Caco-2 (cell line): ENCODE measurements around the gene LINC00632. TPM values are rescaled to one million over a fixed set of nuclear protein-coding genes. Genes with fewer than 3 reads are reported as not detected.

Source experiments
- Bru-seq: library from RNA; stranded (reverse); fragments of 400-500 nt; gene quantifications from one replicate; lab custom pipeline; 2021; lab: Mats Ljungman, UMichigan
- BruChase-seq, 2 experiments: library from RNA; stranded (reverse); fragments of 400-500 nt; gene quantifications; one replicate each; lab custom pipeline; 2021; lab: Mats Ljungman, UMichigan
- BruUV-seq: library from RNA; stranded (reverse); fragments of 400-500 nt; replicated peaks from 2 replicates; lab custom pipeline; 2021; lab: Mats Ljungman, UMichigan
- CTCF ChIA-PET: fragments of 300-600 bp; sonication (Branson Sonifier 250); formaldehyde crosslinking; loops from one replicate; lab custom pipeline; 2022; ENCODE audit warnings: antibody characterized with exemption; lab: Charles Lee
- POLR2A ChIA-PET: fragments of 300-600 bp; sonication (Branson Sonifier 250); formaldehyde crosslinking; loops from one replicate; lab custom pipeline; 2022; ENCODE audit warnings: antibody characterized with exemption; lab: Charles Lee
- DNase-seq, 2 experiments: peaks; one replicate each; pipeline versions ENCODE4 v3.0.0 to v3.0.0-alpha.2; 2020 to 2022
- H3K27me3 ChIP-seq: replicated peaks from 2 replicates; pipeline ENCODE4 v1.6.0; 2011; ENCODE audit warnings: low read length; ENCODE audit not compliant: control insufficient read depth, insufficient read depth
- H3K36me3 ChIP-seq: 2 replicates; pipeline ENCODE4 v1.5.1; 2011; ENCODE audit warnings: low read length; ENCODE audit not compliant: control insufficient read depth, insufficient read depth
- H3K4me1 ChIP-seq: fragments of 250-450 bp; sonication (Bioruptor Pico); 2 replicates; pipeline ENCODE4 v1.5.1; 2020; ENCODE audit warnings: mild to moderate bottlenecking
- H3K4me3 ChIP-seq: 2 replicates; pipeline ENCODE4 v1.5.1; 2011; ENCODE audit warnings: low read depth, mild to moderate bottlenecking, control low read depth, low read length
- H3K9me3 ChIP-seq: fragments of 250-450 bp; sonication (Bioruptor Pico); 2 replicates; pipeline ENCODE4 v1.5.1; 2020; ENCODE audit warnings: mild to moderate bottlenecking, moderate library complexity
- H3K27ac Mint-ChIP-seq: one replicate; pipeline ENCODE4 v1.8.0; 2022; ENCODE audit warnings: mixed read lengths; ENCODE audit not compliant: unreplicated experiment
- H3K27me3 Mint-ChIP-seq: one replicate; pipeline ENCODE4 v1.8.0; 2022; ENCODE audit warnings: mixed read lengths; ENCODE audit not compliant: insufficient read depth, unreplicated experiment
- H3K36me3 Mint-ChIP-seq: one replicate; pipeline ENCODE4 v1.8.0; 2022; ENCODE audit warnings: mild to moderate bottlenecking, mixed read lengths; ENCODE audit not compliant: insufficient read depth, unreplicated experiment
- H3K4me1 Mint-ChIP-seq: one replicate; pipeline ENCODE4 v1.8.0; 2022; ENCODE audit warnings: low read depth, mixed read lengths; ENCODE audit not compliant: unreplicated experiment
- H3K4me3 Mint-ChIP-seq: one replicate; pipeline ENCODE4 v1.8.0; 2022; ENCODE audit warnings: mild to moderate bottlenecking, moderate library complexity, mixed read lengths; ENCODE audit not compliant: unreplicated experiment
- H3K9me3 Mint-ChIP-seq: one replicate; pipeline ENCODE4 v1.8.0; 2022; ENCODE audit warnings: mixed read lengths; ENCODE audit not compliant: unreplicated experiment
- intact Hi-C: fragments of 100-400 bp; cut with micrococcal nuclease; formaldehyde crosslinking; loops from one replicate; pipeline ENCODE4 v1.10.0; 2022; ENCODE audit not compliant: unreplicated experiment
- long read RNA-seq: library from polyadenylated mRNA; stranded (forward); transcript quantifications from one replicate; pipeline ENCODE4 v2.0.0, GENCODE V29; 2022
- total RNA-seq: library from RNA; stranded (reverse); gene quantifications from 2 replicates; pipeline ENCODE4 v1.2.3, GENCODE V29; 2022
- TF ChIP-seq, protein P1 (sequence below), 2 experiments: fragments of 200-600 bp in 1 of 2; IDR thresholded peaks; 1 replicate in 1 of 2; 2 replicates in 1 of 2; pipeline versions ENCODE4 v1.5.1 to v1.8.0; 2011 to 2022; ENCODE audit warnings: antibody characterized with exemption in 1 of 2, control low read depth in 1 of 2, inconsistent platforms in 1 of 2, low read depth in 1 of 2, low read length in 1 of 2, mild to moderate bottlenecking in 1 of 2, moderate library complexity in 1 of 2; ENCODE audit not compliant: insufficient read depth in 1 of 2, severe bottlenecking in 1 of 2, unreplicated experiment in 1 of 2

LINC00632 gene
- not detected in 2 replicates for total RNA-seq
- not detected for Bru-seq, nascent RNA
- percentile 1 among the genes with signal in this experiment for BruChase-seq, experiment 1, labeled RNA remaining after a 2-hour chase
- BruChase-seq, experiment 2, labeled RNA remaining after a 6-hour chase: percentile 1 among the genes with signal in this experiment
- long read RNA-seq: 0 reads

DNA sequence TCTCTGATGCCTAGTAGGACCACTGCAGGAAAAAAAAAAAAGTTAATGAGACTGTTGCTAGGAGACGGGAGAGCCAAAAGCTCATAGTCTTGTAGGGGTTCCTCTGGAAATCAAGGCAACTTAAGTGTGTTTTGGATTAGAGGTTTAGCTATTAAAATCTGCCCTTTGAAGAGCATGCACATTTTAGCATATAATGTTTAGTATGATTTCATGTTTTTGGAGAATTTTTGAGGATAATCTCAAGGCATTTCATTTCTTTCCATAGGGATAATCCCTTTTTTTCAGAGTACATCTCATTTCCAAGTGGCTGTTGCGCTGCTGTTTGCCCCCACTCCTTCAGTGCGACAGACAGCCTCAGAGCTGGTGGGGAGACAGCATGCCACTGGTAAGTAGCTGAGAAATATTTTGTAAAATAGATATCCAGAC, at the start of gene LINC00632:
Gene LINC00632, plus strand, starts transcription at position 339 of the 426 bp plus-strand sequence.
- BruUV-seq: no TSS peak
- intact Hi-C loops: no loop called here
- Histone ChIP-seq H3K4me3 (no peak within 1 kb of the TSS), H3K27me3 (no peaks in the 10 kb centered on the region), H3K36me3 (no peaks in the 10 kb centered on the region), H3K4me1 (no peaks in the 10 kb centered on the region), H3K9me3 (no peaks in the 10 kb centered on the region)
- no peak for DNase-seq
- ChIA-PET POLR2A (no interaction called here), CTCF (no interaction called here)
- H3K4me3 Mint-ChIP-seq: no peak within 1 kb of the TSS
- TF ChIP-seq, protein P1, sequence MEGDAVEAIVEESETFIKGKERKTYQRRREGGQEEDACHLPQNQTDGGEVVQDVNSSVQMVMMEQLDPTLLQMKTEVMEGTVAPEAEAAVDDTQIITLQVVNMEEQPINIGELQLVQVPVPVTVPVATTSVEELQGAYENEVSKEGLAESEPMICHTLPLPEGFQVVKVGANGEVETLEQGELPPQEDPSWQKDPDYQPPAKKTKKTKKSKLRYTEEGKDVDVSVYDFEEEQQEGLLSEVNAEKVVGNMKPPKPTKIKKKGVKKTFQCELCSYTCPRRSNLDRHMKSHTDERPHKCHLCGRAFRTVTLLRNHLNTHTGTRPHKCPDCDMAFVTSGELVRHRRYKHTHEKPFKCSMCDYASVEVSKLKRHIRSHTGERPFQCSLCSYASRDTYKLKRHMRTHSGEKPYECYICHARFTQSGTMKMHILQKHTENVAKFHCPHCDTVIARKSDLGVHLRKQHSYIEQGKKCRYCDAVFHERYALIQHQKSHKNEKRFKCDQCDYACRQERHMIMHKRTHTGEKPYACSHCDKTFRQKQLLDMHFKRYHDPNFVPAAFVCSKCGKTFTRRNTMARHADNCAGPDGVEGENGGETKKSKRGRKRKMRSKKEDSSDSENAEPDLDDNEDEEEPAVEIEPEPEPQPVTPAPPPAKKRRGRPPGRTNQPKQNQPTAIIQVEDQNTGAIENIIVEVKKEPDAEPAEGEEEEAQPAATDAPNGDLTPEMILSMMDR (IDR thresholded peaks at IDR 0.05; ENCODE audit: insufficient read depth in 1 of 2, low read depth in 1 of 2, low read length in 1 of 2, severe bottlenecking in 1 of 2, unreplicated experiment in 1 of 2): no peak
- H3K36me3 Mint-ChIP-seq: no peaks in the 10 kb centered on the region
- peaks cover 4% of the 10 kb centered on the region for H3K27me3 Mint-ChIP-seq
- no peaks in the 10 kb centered on the region for H3K4me1 Mint-ChIP-seq
- H3K9me3 Mint-ChIP-seq: no peaks in the 10 kb centered on the region
- no peak within 1 kb of the TSS for H3K27ac Mint-ChIP-seq

DNA sequence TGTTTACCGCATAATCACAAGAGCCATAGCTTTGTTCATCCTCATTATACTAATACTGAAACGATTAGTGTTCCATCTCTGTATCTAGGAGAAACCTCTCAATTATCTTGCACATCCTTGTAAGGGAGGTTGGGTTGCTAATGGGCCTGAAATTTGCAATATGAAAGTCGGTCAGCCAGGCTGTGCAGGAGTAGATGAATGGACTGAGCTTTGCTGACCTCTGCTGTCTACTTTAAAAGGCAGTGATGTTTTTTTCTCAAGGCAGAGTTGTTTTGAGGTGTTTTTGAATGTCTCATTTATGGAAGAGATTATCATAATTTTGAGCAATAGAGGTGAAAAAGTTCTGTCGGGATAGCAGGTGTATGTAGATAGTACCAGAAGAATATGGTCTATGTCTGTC, 47.9 kb upstream of the LINC00632 start:
- no peak overlapping the region for H3K4me3 Mint-ChIP-seq
- no peaks in the 10 kb centered on the region for H3K36me3 Mint-ChIP-seq
- POLR2A ChIA-PET: no interaction called here
- DNase-seq: no peak
- H3K4me3 ChIP-seq: no peak overlapping the region
- H3K27me3 Mint-ChIP-seq: peaks cover 7% of the 10 kb centered on the region
- no peak overlapping the region for H3K27ac Mint-ChIP-seq
- no peaks in the 10 kb centered on the region for H3K9me3 Mint-ChIP-seq
- intact Hi-C loops: loop anchor here (1.0 kb wide), 1 partner anchor 604 kb away; no protein-coding TSS in a partner anchor
- no TSS peak for BruUV-seq
- H3K9me3 ChIP-seq: no peaks in the 10 kb centered on the region
- CTCF ChIA-PET: no interaction called here
- H3K27me3 ChIP-seq: no peaks in the 10 kb centered on the region
- H3K36me3 ChIP-seq: no peaks in the 10 kb centered on the region
- TF ChIP-seq, protein P1 (IDR thresholded peaks at IDR 0.05; ENCODE audit: insufficient read depth in 1 of 2, low read depth in 1 of 2, low read length in 1 of 2, severe bottlenecking in 1 of 2, unreplicated experiment in 1 of 2): no peak
- no peaks in the 10 kb centered on the region for H3K4me1 Mint-ChIP-seq
- no peaks in the 10 kb centered on the region for H3K4me1 ChIP-seq

DNA sequence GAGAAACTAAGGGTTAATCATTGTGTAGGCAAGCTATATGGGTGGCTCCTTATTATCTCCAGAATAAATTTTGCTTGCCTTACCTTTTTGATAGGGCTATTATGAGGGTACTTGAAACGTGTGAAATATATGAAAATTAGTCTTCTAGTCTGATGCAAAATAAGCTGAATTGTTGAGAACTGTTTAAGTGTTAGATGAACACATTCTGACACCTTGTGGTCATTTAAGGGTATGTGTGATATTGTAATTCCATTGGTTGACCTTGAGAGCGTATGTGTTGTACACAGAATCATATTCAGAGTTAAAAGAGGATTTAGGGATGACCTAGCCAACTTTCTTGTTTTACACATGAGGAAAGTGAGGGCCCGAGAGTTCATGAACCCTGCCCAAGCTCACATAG, 44.6 kb upstream of the LINC00632 start:
- no peaks in the 10 kb centered on the region for H3K4me1 Mint-ChIP-seq
- no peaks in the 10 kb centered on the region for H3K9me3 ChIP-seq
- no peaks in the 10 kb centered on the region for H3K36me3 Mint-ChIP-seq
- no peaks in the 10 kb centered on the region for H3K4me1 ChIP-seq
- H3K27me3 ChIP-seq: no peaks in the 10 kb centered on the region
- no TSS peak for BruUV-seq
- H3K27ac Mint-ChIP-seq: no peak overlapping the region
- H3K4me3 ChIP-seq: no peak overlapping the region
- no peaks in the 10 kb centered on the region for H3K36me3 ChIP-seq
- TF ChIP-seq, protein P1 (IDR thresholded peaks at IDR 0.05; ENCODE audit: insufficient read depth in 1 of 2, low read depth in 1 of 2, low read length in 1 of 2, severe bottlenecking in 1 of 2, unreplicated experiment in 1 of 2): no peak
- H3K4me3 Mint-ChIP-seq: no peak overlapping the region
- H3K27me3 Mint-ChIP-seq: peaks cover 9% of the 10 kb centered on the region
- H3K9me3 Mint-ChIP-seq: no peaks in the 10 kb centered on the region
- CTCF ChIA-PET: no interaction called here
- POLR2A ChIA-PET: no interaction called here
- intact Hi-C loops: loop anchor here (1.0 kb wide), 2 partner anchors 93 to 608 kb away; no protein-coding TSS in a partner anchor
- DNase-seq: peak in 1 of 2 experiments; percentile 1
